GM06990 (cell line): ENCODE measurements around the gene CAPZB.

Experiments used
- DNase-seq: peaks from one replicate; pipeline ENCODE4 v3.0.0-alpha.2; 2011; ENCODE audit not compliant: insufficient read length; ENCODE audit errors: extremely low read depth
- H3K27me3 ChIP-seq: replicated peaks from 2 replicates; pipeline ENCODE4 v1.6.0; 2011; ENCODE audit warnings: low read length; ENCODE audit not compliant: control insufficient read depth, insufficient read depth
- H3K36me3 ChIP-seq: 2 replicates; pipeline ENCODE4 v1.5.1; 2011; ENCODE audit warnings: low read length; ENCODE audit not compliant: control insufficient read depth, insufficient read depth
- H3K4me3 ChIP-seq: replicated peaks from 2 replicates; pipeline ENCODE4 v1.5.1; 2011; ENCODE audit warnings: low read depth, mild to moderate bottlenecking, control low read depth, low read length
- CTCF ChIP-seq: IDR thresholded peaks from 2 replicates; pipeline ENCODE4 v1.5.1; 2011; ENCODE audit warnings: low read length, control low read depth, mild to moderate bottlenecking, inconsistent platforms; ENCODE audit not compliant: insufficient read depth, poor library complexity, severe bottlenecking

Gene CAPZB

GRCh38 chr1:19342894-19343616, 142.3 kb downstream of the CAPZB start:
- no peaks in the 10 kb centered on the region for H3K27me3 ChIP-seq
- no peak for DNase-seq
- H3K4me3 ChIP-seq = no peak overlapping the region
- no peak for TF ChIP-seq CTCF
- H3K36me3 ChIP-seq = peaks cover 48% of the 10 kb centered on the region

- DNase-seq = no peak
- Histone ChIP-seq H3K36me3 (peaks cover 46% of the 10 kb centered on the region), H3K27me3 (no peaks in the 10 kb centered on the region), H3K4me3 (no peak overlapping the region)
- TF ChIP-seq CTCF = no peak
Measured at GRCh38 chr1:19342062-19342750, 143.1 kb downstream of the CAPZB start.

GRCh38 chr1:19341201-19342061, 143.9 kb downstream of the CAPZB start:
- peak; percentile 89 for TF ChIP-seq CTCF
- Histone ChIP-seq H3K36me3 (peaks cover 46% of the 10 kb centered on the region), H3K4me3 (no peak overlapping the region), H3K27me3 (no peaks in the 10 kb centered on the region)
- peak; percentile 74 for DNase-seq

- TF ChIP-seq CTCF = no peak
- H3K36me3 ChIP-seq = peaks cover 43% of the 10 kb centered on the region
- DNase-seq = no peak
- no peak overlapping the region for H3K4me3 ChIP-seq
- H3K27me3 ChIP-seq = no peaks in the 10 kb centered on the region
Measured at GRCh38 chr1:19340387-19340937, 144.9 kb downstream of the CAPZB start.

- peaks cover 33% of the 10 kb centered on the region for H3K36me3 ChIP-seq
- H3K27me3 ChIP-seq = no peaks in the 10 kb centered on the region
- DNase-seq = no peak
- TF ChIP-seq CTCF = no peak
- H3K4me3 ChIP-seq = no peak overlapping the region
Measured at GRCh38 chr1:19339214-19339861, 146.0 kb downstream of the CAPZB start.
